T47D (cell line): ENCODE results near the gene ARFGAP3.
"Not testable (repeated sequence)": the region's sequence is repeated elsewhere in the genome, so short reads cannot be mapped to it uniquely, and the experiment has no call there.

Source experiments
- DNase-seq, 2 experiments: peaks; one replicate each; pipeline versions ENCODE4 v3.0.0 to v3.0.0-alpha.2; 2011 to 2012; ENCODE audit warnings: low read depth in 1 of 2, low spot score in 1 of 2
- JUND ChIP-seq: IDR thresholded peaks from 2 replicates; pipeline ENCODE4 v1.6.1; 2012; ENCODE audit warnings: low read depth
- in situ Hi-C: cut with HindIII; loops from 2 replicates; pipeline ENCODE4 v1.10.0; 2016; ENCODE audit warnings: low sequenced_read_pairs, low pct_unique_long_range_greater_than_20kb

ARFGAP3 gene

DNA sequence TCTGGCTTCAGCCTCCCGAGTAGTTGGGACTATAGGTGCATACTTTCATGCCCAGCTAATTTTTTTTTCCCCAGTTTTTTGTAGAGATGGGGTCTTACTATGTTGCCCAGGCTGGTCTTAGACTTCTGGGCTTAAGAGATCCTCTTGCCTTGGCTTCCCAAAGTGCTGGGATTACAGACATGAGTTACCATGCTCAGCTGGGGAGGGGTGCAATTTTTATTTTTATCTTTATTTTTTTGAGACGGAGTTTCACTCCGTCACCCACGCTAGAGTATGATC is 86.7 kb downstream of the ARFGAP3 start:
- in situ Hi-C loops = no loop called here
- no peak for DNase-seq
- TF ChIP-seq JUND = no peak

DNA sequence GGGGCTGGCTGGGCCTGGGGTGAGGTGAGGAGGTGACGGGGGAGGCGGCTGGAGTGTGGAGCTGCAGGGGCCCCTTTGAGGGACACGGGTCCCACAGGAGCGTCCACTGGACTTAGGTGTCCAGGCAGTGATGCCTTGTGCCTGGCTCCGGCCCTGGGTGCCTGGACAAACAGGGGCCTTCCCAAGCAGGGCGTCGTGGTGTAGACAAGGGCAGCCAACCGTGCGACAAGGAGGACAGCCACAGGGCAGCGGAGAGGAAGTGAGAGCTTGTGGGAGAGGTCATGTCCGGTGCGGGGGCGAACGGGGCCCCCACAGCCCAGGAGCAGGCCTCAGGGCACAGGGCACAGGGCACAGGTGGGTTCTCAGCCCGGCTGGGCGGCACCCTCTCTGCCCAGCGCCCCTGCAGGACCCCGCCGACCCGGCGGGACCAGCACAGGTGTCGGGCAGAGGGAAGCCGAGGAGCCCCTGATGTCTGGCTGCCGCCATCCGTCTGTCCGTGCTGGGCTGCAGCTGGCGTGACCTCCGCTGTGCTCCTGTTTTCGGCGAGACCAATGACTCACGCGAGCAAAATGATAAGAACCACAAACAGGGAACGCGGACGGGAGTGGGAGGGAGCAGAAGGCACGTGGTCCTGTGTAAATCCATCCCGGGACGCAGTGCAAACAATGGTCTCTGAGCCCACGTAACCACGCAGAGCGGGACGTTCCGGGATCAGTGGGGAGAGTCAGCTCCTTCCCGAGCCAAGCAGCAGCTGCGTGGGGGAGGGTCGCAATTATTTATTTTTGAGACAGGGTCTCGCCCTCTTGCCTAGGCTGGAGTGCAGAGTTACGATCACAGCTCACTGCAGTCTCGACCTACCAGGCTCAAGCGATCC is 87.3 kb downstream of the ARFGAP3 start:
- in situ Hi-C loops = no loop called here
- TF ChIP-seq JUND = no peak
- no peak for DNase-seq

GRCh38 chr22:42769238-42769573 is 87.9 kb downstream of the ARFGAP3 start:
- TF ChIP-seq JUND = no peak
- in situ Hi-C loops = no loop called here

GRCh38 chr22:42768385-42769035 is 88.6 kb downstream of the ARFGAP3 start:
- in situ Hi-C loops = no loop called here
- no peak for TF ChIP-seq JUND
- no peak for DNase-seq

More at GRCh38 chr22:42769238-42769573, 87.9 kb downstream of the ARFGAP3 start:
- no peak for DNase-seq

GRCh38 chr22:42766860-42767259 is 90.2 kb downstream of the ARFGAP3 start:
- no peak for TF ChIP-seq JUND
- in situ Hi-C loops = no loop called here
- no peak for DNase-seq

- in situ Hi-C loops = no loop called here
- TF ChIP-seq JUND = no peak
These were observed 92.1 kb downstream of the ARFGAP3 start for GRCh38 chr22:42764895-42765363.

DNA sequence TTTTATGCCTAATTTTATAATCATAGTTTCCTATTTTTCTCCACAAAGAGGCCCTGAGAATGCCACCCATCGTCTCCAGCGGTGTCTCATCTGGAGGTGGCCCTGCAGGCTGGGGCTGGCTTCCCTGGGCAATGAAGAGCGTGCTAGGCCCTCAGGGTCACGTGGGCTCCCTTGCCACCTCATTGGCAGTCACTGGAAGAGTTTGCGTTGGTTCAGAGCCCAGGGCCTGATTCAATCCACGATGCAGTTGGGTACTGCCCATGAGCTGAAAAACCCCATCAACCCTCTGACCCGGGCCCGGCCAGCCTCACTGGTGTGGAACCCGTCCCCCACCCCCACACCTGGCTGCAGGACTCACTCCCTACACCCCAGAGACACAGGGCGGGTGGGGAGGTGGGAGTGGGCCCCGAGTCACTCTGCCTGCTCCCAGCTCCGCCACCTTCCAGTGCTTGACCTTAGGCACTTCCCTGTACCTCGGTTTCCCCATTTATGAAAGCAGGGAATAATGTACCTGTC is 93.0 kb downstream of the ARFGAP3 start:
- in situ Hi-C loops = no loop called here
- TF ChIP-seq JUND = no peak
- no peak for DNase-seq

More at GRCh38 chr22:42764895-42765363, 92.1 kb downstream of the ARFGAP3 start:
- no peak for DNase-seq

GRCh38 chr22:42760806-42761565 is 96.1 kb downstream of the ARFGAP3 start:
- in situ Hi-C loops = no loop called here
- DNase-seq = no peak
- no peak for TF ChIP-seq JUND

DNA sequence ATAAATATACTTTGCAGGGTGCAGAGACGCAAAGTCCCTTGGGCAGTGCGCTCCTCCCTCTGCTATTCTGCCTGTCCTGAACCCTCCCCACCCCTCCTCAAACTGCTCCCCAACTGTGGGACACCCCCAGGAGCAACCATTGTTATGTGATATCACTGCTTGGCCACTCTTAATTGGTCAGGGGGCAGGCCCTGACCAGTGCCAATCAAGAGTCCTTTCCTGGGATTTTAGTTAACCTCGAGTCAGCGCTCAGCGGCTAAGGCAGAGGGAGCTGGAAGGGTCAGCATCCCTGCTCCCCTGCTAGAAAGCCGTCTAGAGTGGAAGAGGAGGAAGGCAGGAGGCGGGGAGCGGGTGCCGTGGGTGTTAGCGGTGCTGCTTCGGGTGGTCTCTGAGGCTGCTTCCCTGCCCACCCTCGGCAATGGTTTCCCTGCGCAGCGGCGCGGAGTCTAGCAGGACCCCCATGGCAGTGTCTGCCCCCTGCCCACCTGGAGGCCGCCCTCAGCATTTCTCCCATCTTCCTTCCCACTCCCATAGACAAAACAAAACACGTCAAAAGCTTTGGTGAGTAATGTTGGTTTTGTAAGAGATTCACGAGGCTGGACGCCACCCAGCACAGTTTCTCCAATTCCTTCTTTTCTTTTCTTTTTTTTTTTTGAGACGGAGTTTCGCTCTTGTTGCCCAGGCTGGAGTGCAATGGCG is 98.0 kb downstream of the ARFGAP3 start:
- in situ Hi-C loops = no loop called here
- no peak for DNase-seq
- TF ChIP-seq JUND = no peak

DNA sequence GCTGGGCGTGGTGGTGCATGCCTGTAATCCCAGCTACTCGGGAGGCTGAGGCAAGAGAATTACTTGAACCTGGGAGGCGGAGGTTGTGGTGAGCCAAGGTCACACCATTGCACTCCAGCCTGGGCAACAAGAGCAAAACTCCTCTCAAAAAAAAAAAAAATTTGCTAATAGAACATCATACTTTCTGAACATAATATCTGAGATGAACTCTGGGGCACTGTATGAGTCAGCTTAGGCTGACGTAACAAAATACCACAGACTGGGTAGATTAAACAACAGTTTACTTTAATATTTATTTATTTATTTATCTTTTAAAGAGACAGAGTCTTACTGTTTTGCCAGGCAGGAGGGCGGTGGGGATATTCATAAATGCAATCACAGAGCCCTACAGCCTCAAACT is 101.5 kb downstream of the ARFGAP3 start:
- DNase-seq, in situ Hi-C loops: not testable (repeated sequence)

DNA sequence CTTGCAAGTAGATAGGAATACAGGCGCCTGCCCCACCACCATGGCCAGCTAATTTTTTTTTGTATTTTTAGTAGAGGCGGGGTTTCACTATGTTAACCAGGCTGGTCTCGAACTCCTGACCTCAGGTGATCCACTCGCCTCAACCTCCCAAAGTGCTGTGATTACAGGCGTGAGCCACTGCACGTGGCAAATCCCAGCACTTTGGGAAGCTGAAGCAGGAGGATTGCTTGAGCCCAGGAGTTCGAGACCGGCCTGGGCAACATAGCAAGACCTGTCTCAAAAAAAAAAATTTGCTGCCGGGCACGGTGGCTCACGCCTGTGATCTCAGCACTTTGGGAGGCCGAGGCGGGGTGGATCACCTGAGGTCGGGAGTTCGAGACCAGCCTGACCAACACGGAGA is 102.0 kb downstream of the ARFGAP3 start:
- in situ Hi-C loops, DNase-seq: not testable (repeated sequence)

GRCh38 chr22:42754658-42755057 is 102.4 kb downstream of the ARFGAP3 start:
- in situ Hi-C loops = no loop called here
- no peak for TF ChIP-seq JUND
- DNase-seq = no peak
